SU-DHL-6 (cell line): ENCODE results near the gene CLDN5.

Experiments
- H2AFZ ChIP-seq: fragments of 200-600 bp; sonication (generic); 2 replicates; pipeline ENCODE4 v1.6.1; 2014; ENCODE audit warnings: low read depth, mild to moderate bottlenecking, moderate library complexity, mixed read lengths, antibody characterized with exemption, low read length; ENCODE audit not compliant: severe bottlenecking
- H3F3A ChIP-seq: fragments of 200-600 bp; shearing (Covaris generic); 2 replicates; pipeline ENCODE4 v1.6.0; 2016; ENCODE audit warnings: antibody characterized with exemption, mild to moderate bottlenecking; ENCODE audit not compliant: insufficient read depth
- H3K27ac ChIP-seq: fragments of 200-600 bp; sonication (generic); 2 replicates; pipeline ENCODE4 v1.5.1; 2016; ENCODE audit warnings: low read depth, mild to moderate bottlenecking, low read length, moderate library complexity, mixed read lengths
- H3K27me3 ChIP-seq: fragments of 200-600 bp; sonication (generic), shearing (Covaris generic); 2 replicates; pipeline ENCODE4 v1.6.0; 2014; ENCODE audit warnings: mild to moderate bottlenecking, low read length
- H3K36me3 ChIP-seq: fragments of 200-600 bp; sonication (generic); 2 replicates; pipeline ENCODE4 v1.6.1; 2014; ENCODE audit warnings: mild to moderate bottlenecking, low read length, mixed read lengths
- H3K4me2 ChIP-seq: fragments of 300-600, 200-600 bp; shearing (Covaris generic), sonication (generic); 2 replicates; pipeline ENCODE4 v1.6.0; 2014; ENCODE audit warnings: low read length, low read depth, mild to moderate bottlenecking; ENCODE audit not compliant: poor library complexity, severe bottlenecking
- H3K4me3 ChIP-seq: fragments of 200-600 bp; sonication (generic); 2 replicates; pipeline ENCODE4 v1.5.1; 2014; ENCODE audit warnings: antibody characterized with exemption, low read length, mild to moderate bottlenecking, mixed read lengths; ENCODE audit not compliant: insufficient read depth, poor library complexity, severe bottlenecking
- H3K79me2 ChIP-seq: fragments of 200-600 bp; sonication (generic); 2 replicates; pipeline ENCODE4 v1.6.1; 2014; ENCODE audit warnings: mild to moderate bottlenecking, low read length, moderate library complexity; ENCODE audit not compliant: insufficient read depth
- H3K9ac ChIP-seq: fragments of 200-600 bp; sonication (generic); 2 replicates; pipeline ENCODE4 v1.7.0; 2014; ENCODE audit warnings: mild to moderate bottlenecking, low read length
- H3K9me2 ChIP-seq: fragments of 200-600 bp; sonication (generic); replicated peaks from 2 replicates; pipeline ENCODE4 v1.6.1; 2014; ENCODE audit warnings: low read length; ENCODE audit not compliant: insufficient read depth
- H3K9me3 ChIP-seq: fragments of 200-600 bp; sonication (generic); 2 replicates; pipeline ENCODE4 v1.6.1; 2014; ENCODE audit warnings: low read length, mixed read lengths; ENCODE audit not compliant: insufficient read depth
- H4K20me1 ChIP-seq: fragments of 200-600 bp; sonication (generic); 2 replicates; pipeline ENCODE4 v1.6.1; 2014; ENCODE audit warnings: low read depth, mild to moderate bottlenecking, antibody characterized with exemption, low read length, moderate library complexity, mixed read lengths
- CTCF ChIP-seq: fragments of 200-600 bp; sonication (generic); IDR thresholded peaks from one replicate; pipeline ENCODE4 v1.5.1; 2017; ENCODE audit warnings: antibody characterized with exemption, mild to moderate bottlenecking, low read length, moderate library complexity; ENCODE audit not compliant: insufficient read depth, poor library complexity, severe bottlenecking
- EZH2phosphoT487 ChIP-seq: fragments of 200-600 bp; sonication (generic), shearing (Covaris generic); conservative IDR thresholded peaks from 2 replicates; pipeline ENCODE4 v1.6.1; 2018; ENCODE audit warnings: mild to moderate bottlenecking, antibody characterized with exemption, low read length, moderate library complexity, mixed read lengths

CLDN5 gene

GRCh38 chr22:19527861-19528417, 3.7 kb upstream of the CLDN5 start:
- H3K9me3 ChIP-seq = no peaks in the 10 kb centered on the region
- no peak overlapping the region for H3K9ac ChIP-seq
- H3K36me3 ChIP-seq = no peaks in the 10 kb centered on the region
- no peaks in the 10 kb centered on the region for H3F3A ChIP-seq
- H3K27ac ChIP-seq = no peak overlapping the region
- H3K27me3 ChIP-seq = no peaks in the 10 kb centered on the region
- TF ChIP-seq EZH2phosphoT487 (no peak), CTCF (no peak)
- H2AFZ ChIP-seq = no peak overlapping the region
- no peaks in the 10 kb centered on the region for H3K79me2 ChIP-seq
- no peak overlapping the region for H3K4me3 ChIP-seq
- H4K20me1 ChIP-seq = no peaks in the 10 kb centered on the region
- H3K9me2 ChIP-seq = no peaks in the 10 kb centered on the region
- H3K4me2 ChIP-seq = no peak overlapping the region

- no peaks in the 10 kb centered on the region for H3K9me2 ChIP-seq
- no peak overlapping the region for H3K27ac ChIP-seq
- H3F3A ChIP-seq = no peaks in the 10 kb centered on the region
- H2AFZ ChIP-seq = no peak overlapping the region
- H3K4me3 ChIP-seq = no peak overlapping the region
- H3K9me3 ChIP-seq = no peaks in the 10 kb centered on the region
- no peaks in the 10 kb centered on the region for H4K20me1 ChIP-seq
- H3K79me2 ChIP-seq = no peaks in the 10 kb centered on the region
- TF ChIP-seq CTCF (no peak), EZH2phosphoT487 (no peak)
- H3K9ac ChIP-seq = no peak overlapping the region
- H3K27me3 ChIP-seq = no peaks in the 10 kb centered on the region
- no peak overlapping the region for H3K4me2 ChIP-seq
- no peaks in the 10 kb centered on the region for H3K36me3 ChIP-seq
These were observed 3.1 kb upstream of the CLDN5 start for GRCh38 chr22:19527321-19527721.

DNA sequence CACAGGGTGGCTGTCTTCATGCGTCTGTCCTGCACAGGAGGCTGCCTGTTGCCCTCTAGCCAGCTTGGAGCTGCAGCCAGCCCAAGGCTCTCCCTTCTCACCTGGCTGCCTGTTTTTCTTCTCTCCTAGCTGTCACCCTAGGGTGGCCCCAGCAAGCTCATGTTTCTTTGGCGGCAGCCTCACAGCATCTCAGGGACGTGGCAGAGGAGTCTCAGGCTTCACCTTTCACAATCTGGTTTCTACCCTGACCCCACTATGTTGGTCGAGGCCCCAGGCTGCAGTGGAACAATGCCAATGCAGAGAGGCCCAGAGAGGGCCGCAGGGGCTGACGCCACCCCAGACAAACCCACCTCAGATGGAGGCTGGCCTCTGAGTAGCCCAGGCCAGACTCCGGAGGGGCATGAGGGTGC, 2.5 kb upstream of the CLDN5 start:
- H3K4me3 ChIP-seq = no peak overlapping the region
- no peak overlapping the region for H3K9ac ChIP-seq
- no peaks in the 10 kb centered on the region for H3K79me2 ChIP-seq
- H2AFZ ChIP-seq = no peak overlapping the region
- no peaks in the 10 kb centered on the region for H3K9me3 ChIP-seq
- no peaks in the 10 kb centered on the region for H4K20me1 ChIP-seq
- H3K36me3 ChIP-seq = no peaks in the 10 kb centered on the region
- TF ChIP-seq CTCF (no peak), EZH2phosphoT487 (no peak)
- H3K27me3 ChIP-seq = no peaks in the 10 kb centered on the region
- H3K27ac ChIP-seq = no peak overlapping the region
- H3F3A ChIP-seq = no peaks in the 10 kb centered on the region
- H3K9me2 ChIP-seq = no peaks in the 10 kb centered on the region
- H3K4me2 ChIP-seq = no peak overlapping the region
